ENCODE measurements around the gene TAGLN.
"Not testable (repeated sequence)": the region's sequence is repeated elsewhere in the genome, so short reads cannot be mapped to it uniquely, and the experiment has no call there.

The TAGLN gene

GRCh38 chr11:117203069-117203407 lies 3.9 kb downstream of the TAGLN start:
- Histone ChIP-seq H3K27ac (ENCODE audit: low read length) (no peak overlapping the region), H2AFZ (ENCODE audit: low read depth, low read length) (no peak overlapping the region), H3K4me1 (ENCODE audit: insufficient read depth, low read length) (no peaks in the 10 kb centered on the region), H3K79me2 (ENCODE audit: insufficient read depth, low read length) (no peaks in the 10 kb centered on the region), H3K9me3 (ENCODE audit: insufficient read depth, low read length, severe bottlenecking) (no peaks in the 10 kb centered on the region), H3K4me2 (ENCODE audit: insufficient read depth, low read length) (no peak overlapping the region), H3K36me3 (ENCODE audit: insufficient read depth, low read length) (peaks cover 12% of the 10 kb centered on the region), H3K27me3 (ENCODE audit: insufficient read depth, low read length, poor library complexity) (no peaks in the 10 kb centered on the region), H4K20me1 (ENCODE audit: insufficient read depth, low read length) (no peaks in the 10 kb centered on the region), H3K4me3 (ENCODE audit: low read depth in 1 of 2, low read length in 2 of 2) (no peak overlapping the region), H3K9ac (ENCODE audit: low read depth, low read length) (no peak overlapping the region)
- no peak for ATAC-seq (ENCODE audit: insufficient read depth, low read depth)
- no peak for DNase-seq
- no peak for TF ChIP-seq CTCF (IDR thresholded peaks at IDR 0.05; ENCODE audit: borderline replicate concordance, extremely low read depth, low read length, poor library complexity, severe bottlenecking)
- TF ChIP-seq EZH2 (IDR thresholded peaks at IDR 0.05; ENCODE audit: borderline replicate concordance, low read depth, low read length, severe bottlenecking): no peak

GRCh38 chr11:117204283-117205080 lies 5.3 kb downstream of the TAGLN start:
- H3K4me3 ChIP-seq (ENCODE audit: low read depth in 1 of 2, low read length in 2 of 2): no peak overlapping the region
- ATAC-seq (ENCODE audit: insufficient read depth, low read depth) (no peak), DNase-seq (no peak)
- no peaks in the 10 kb centered on the region for H4K20me1 ChIP-seq (ENCODE audit: insufficient read depth, low read length)
- no peaks in the 10 kb centered on the region for H3K79me2 ChIP-seq (ENCODE audit: insufficient read depth, low read length)
- H2AFZ ChIP-seq (ENCODE audit: low read depth, low read length): no peak overlapping the region
- H3K9me3 ChIP-seq (ENCODE audit: insufficient read depth, low read length, severe bottlenecking): no peaks in the 10 kb centered on the region
- H3K36me3 ChIP-seq (ENCODE audit: insufficient read depth, low read length): peaks cover 12% of the 10 kb centered on the region
- H3K27ac ChIP-seq (ENCODE audit: low read length): no peak overlapping the region
- H3K27me3 ChIP-seq (ENCODE audit: insufficient read depth, low read length, poor library complexity): no peaks in the 10 kb centered on the region
- no peaks in the 10 kb centered on the region for H3K4me1 ChIP-seq (ENCODE audit: insufficient read depth, low read length)
- H3K9ac ChIP-seq (ENCODE audit: low read depth, low read length): no peak overlapping the region
- no peak overlapping the region for H3K4me2 ChIP-seq (ENCODE audit: insufficient read depth, low read length)
- TF ChIP-seq CTCF (IDR thresholded peaks at IDR 0.05; ENCODE audit: borderline replicate concordance, extremely low read depth, low read length, poor library complexity, severe bottlenecking): no peak
- no peak for TF ChIP-seq EZH2 (IDR thresholded peaks at IDR 0.05; ENCODE audit: borderline replicate concordance, low read depth, low read length, severe bottlenecking)

- Histone ChIP-seq H3K9me3 (ENCODE audit: insufficient read depth, low read length, severe bottlenecking) (no peaks in the 10 kb centered on the region), H3K79me2 (ENCODE audit: insufficient read depth, low read length) (no peaks in the 10 kb centered on the region), H3K4me3 (ENCODE audit: low read depth in 1 of 2, low read length in 2 of 2) (no peak overlapping the region), H3K4me1 (ENCODE audit: insufficient read depth, low read length) (no peaks in the 10 kb centered on the region), H4K20me1 (ENCODE audit: insufficient read depth, low read length) (no peaks in the 10 kb centered on the region), H3K27me3 (ENCODE audit: insufficient read depth, low read length, poor library complexity) (no peaks in the 10 kb centered on the region), H3K4me2 (ENCODE audit: insufficient read depth, low read length) (no peak overlapping the region), H3K9ac (ENCODE audit: low read depth, low read length) (no peak overlapping the region), H3K36me3 (ENCODE audit: insufficient read depth, low read length) (peaks cover 12% of the 10 kb centered on the region), H2AFZ (ENCODE audit: low read depth, low read length) (no peak overlapping the region), H3K27ac (ENCODE audit: low read length) (no peak overlapping the region)
- DNase-seq: no peak
- ATAC-seq (ENCODE audit: insufficient read depth, low read depth): no peak
- TF ChIP-seq CTCF (IDR thresholded peaks at IDR 0.05; ENCODE audit: borderline replicate concordance, extremely low read depth, low read length, poor library complexity, severe bottlenecking) (no peak), EZH2 (IDR thresholded peaks at IDR 0.05; ENCODE audit: borderline replicate concordance, low read depth, low read length, severe bottlenecking) (no peak)
Measured at GRCh38 chr11:117205211-117205818, 6.1 kb downstream of the TAGLN start.

GRCh38 chr11:117206111-117206510 lies 6.9 kb downstream of the TAGLN start:
- H3K4me1 ChIP-seq (ENCODE audit: insufficient read depth, low read length); H3K9ac ChIP-seq (ENCODE audit: low read depth, low read length); H4K20me1 ChIP-seq (ENCODE audit: insufficient read depth, low read length); H3K4me3 ChIP-seq (ENCODE audit: low read depth in 1 of 2, low read length in 2 of 2); H3K9me3 ChIP-seq (ENCODE audit: insufficient read depth, low read length, severe bottlenecking); H3K27me3 ChIP-seq (ENCODE audit: insufficient read depth, low read length, poor library complexity); H3K79me2 ChIP-seq (ENCODE audit: insufficient read depth, low read length); H2AFZ ChIP-seq (ENCODE audit: low read depth, low read length); H3K27ac ChIP-seq (ENCODE audit: low read length); DNase-seq; H3K4me2 ChIP-seq (ENCODE audit: insufficient read depth, low read length); ATAC-seq (ENCODE audit: insufficient read depth, low read depth): not testable (repeated sequence)
- H3K36me3 ChIP-seq (ENCODE audit: insufficient read depth, low read length): peaks cover 12% of the 10 kb centered on the region

GRCh38 chr11:117206859-117207258 lies 7.7 kb downstream of the TAGLN start:
- H3K27ac ChIP-seq (ENCODE audit: low read length); H2AFZ ChIP-seq (ENCODE audit: low read depth, low read length); H3K9me3 ChIP-seq (ENCODE audit: insufficient read depth, low read length, severe bottlenecking); H3K4me2 ChIP-seq (ENCODE audit: insufficient read depth, low read length); H3K4me3 ChIP-seq (ENCODE audit: low read depth in 1 of 2, low read length in 2 of 2); H3K9ac ChIP-seq (ENCODE audit: low read depth, low read length); H3K79me2 ChIP-seq (ENCODE audit: insufficient read depth, low read length); DNase-seq; ATAC-seq (ENCODE audit: insufficient read depth, low read depth); H4K20me1 ChIP-seq (ENCODE audit: insufficient read depth, low read length); H3K27me3 ChIP-seq (ENCODE audit: insufficient read depth, low read length, poor library complexity); H3K4me1 ChIP-seq (ENCODE audit: insufficient read depth, low read length): not testable (repeated sequence)
- peaks cover 18% of the 10 kb centered on the region for H3K36me3 ChIP-seq (ENCODE audit: insufficient read depth, low read length)
